NCI-H526 treated with DMSO at 0.1 percent for 48 hours (cell line): ENCODE data around the gene SPINK5.

Experiments used
- DNase-seq: peaks from one replicate; lab custom pipeline; 2025; lab: John Stamatoyannopoulos, UW

The SPINK5 gene

GRCh38 chr5:148091991-148092964, 28.5 kb downstream of the SPINK5 start:
- no peak for DNase-seq

- DNase-seq: no peak
Observed at GRCh38 chr5:148094336-148094735, 30.6 kb downstream of the SPINK5 start.

- no peak for DNase-seq
Observed at GRCh38 chr5:148104226-148104625, 40.4 kb downstream of the SPINK5 start.

GRCh38 chr5:148107608-148108007, 43.8 kb downstream of the SPINK5 start:
- DNase-seq: no peak

- no peak for DNase-seq
Observed at GRCh38 chr5:148113243-148113642, 49.5 kb downstream of the SPINK5 start.

- no peak for DNase-seq
Observed at GRCh38 chr5:148120317-148120716, 56.5 kb downstream of the SPINK5 start.

- no peak for DNase-seq
Observed at GRCh38 chr5:148125641-148126040, 61.9 kb downstream of the SPINK5 start.

GRCh38 chr5:148135091-148136048, 71.6 kb downstream of the SPINK5 start:
- no peak for DNase-seq

- DNase-seq: no peak
Observed at GRCh38 chr5:148140846-148141245, 77.1 kb downstream of the SPINK5 start.

GRCh38 chr5:148141645-148142044, 77.9 kb downstream of the SPINK5 start:
- no peak for DNase-seq

GRCh38 chr5:148145916-148146315, 82.1 kb downstream of the SPINK5 start:
- no peak for DNase-seq

- DNase-seq: no peak
Observed at GRCh38 chr5:148146487-148146886, 82.7 kb downstream of the SPINK5 start.

GRCh38 chr5:148147415-148147814, 83.6 kb downstream of the SPINK5 start:
- DNase-seq: no peak

- no peak for DNase-seq
Observed at GRCh38 chr5:148151872-148152271, 88.1 kb downstream of the SPINK5 start.

- no peak for DNase-seq
Observed at GRCh38 chr5:148152781-148153180, 89.0 kb downstream of the SPINK5 start.

GRCh38 chr5:148156609-148157008, 92.8 kb downstream of the SPINK5 start:
- DNase-seq: no peak

- no peak for DNase-seq
Observed at GRCh38 chr5:148162038-148162437, 98.3 kb downstream of the SPINK5 start.

GRCh38 chr5:148163345-148163744, 99.6 kb downstream of the SPINK5 start:
- DNase-seq: no peak

- DNase-seq: no peak
Observed at GRCh38 chr5:148166550-148167283, 102.9 kb downstream of the SPINK5 start.

- DNase-seq: no peak
Observed at GRCh38 chr5:148168246-148168645, 104.5 kb downstream of the SPINK5 start, which contains the start of gene SPINK14. SPINK14 (plus strand) TSS chr5:148168546; CDS start chr5:148169733, 1,187 bp downstream.

- DNase-seq: no peak
Observed at GRCh38 chr5:148172377-148172776, 108.6 kb downstream of the SPINK5 start.

GRCh38 chr5:148176480-148176879, 112.7 kb downstream of the SPINK5 start:
- DNase-seq: no peak
